HG02678 (cell line): ENCODE results near the gene PPP4R1.

Experiments
- ATAC-seq: cut with Tn5 transposase; IDR thresholded peaks from one replicate; pipeline ENCODE4 v1.9.1; 2021; ENCODE audit warnings: mild to moderate bottlenecking, moderate library complexity; ENCODE audit not compliant: unreplicated experiment

PPP4R1 gene

GRCh38 chr18:9508446-9509025 lies 105.8 kb downstream of the PPP4R1 start:
- ATAC-seq, result no peak

- no peak for ATAC-seq
Measured at GRCh38 chr18:9507565-9508088, 106.7 kb downstream of the PPP4R1 start.

GRCh38 chr18:9506046-9506792 lies 108.1 kb downstream of the PPP4R1 start:
- ATAC-seq, result no peak
